ENCODE data around the gene FAM120AOS. TPM values are rescaled to one million over a fixed set of nuclear protein-coding genes. Genes with fewer than 3 reads are reported as not detected.

The FAM120AOS gene
- total RNA-seq, 1 experiment from 2014 or later = 53.6 TPM

GRCh38 chr9:93476924-93477323, 23.5 kb upstream of the FAM120AOS start:
- H3K4ac ChIP-seq (ENCODE audit: low read depth, low read length) = no peak overlapping the region
- Mint-ChIP-seq H3K4me1 (peaks cover 19 to 29% of the 10 kb centered on the region in 2 experiments), H3K36me3 (ENCODE audit: insufficient read depth in 1 of 3, low read depth in 3 of 3) (peaks cover 15 to 40% (median 28%) of the 10 kb centered on the region in 3 experiments; a peak in 6 of 7 replicates), H3K4me3 (no peak overlapping the region), H3K27ac (peak overlapping the region in 1 of 3 experiments; percentile 67; a peak in 2 of 7 replicates), H3K27me3 (ENCODE audit: low read depth) (no peaks in the 10 kb centered on the region), H3K9me3 (no peaks in the 10 kb centered on the region)
- no peak overlapping the region for H2BK12ac ChIP-seq (ENCODE audit: insufficient read length, low read depth, low read length)
- no peak overlapping the region for H2BK5ac ChIP-seq (ENCODE audit: insufficient read length, low read length)
- H3K27ac ChIP-seq (ENCODE audit: insufficient read length, low read depth, low read length) = no peak overlapping the region
- H3K18ac ChIP-seq (ENCODE audit: insufficient read length, low read depth, low read length) = no peak overlapping the region
- H2BK120ac ChIP-seq (ENCODE audit: low read depth, low read length, poor library complexity, severe bottlenecking) = no peak overlapping the region
- H3K23me2 ChIP-seq (ENCODE audit: insufficient read length, low read depth, low read length, poor library complexity, severe bottlenecking) = no peaks in the 10 kb centered on the region
- no peak overlapping the region for H3K4me2 ChIP-seq (ENCODE audit: insufficient read depth, insufficient read length, low read length)
- DNase-seq = no peak
- no peak overlapping the region for H2BK20ac ChIP-seq (ENCODE audit: low read depth, low read length, poor library complexity, severe bottlenecking)
- no peak overlapping the region for H4K91ac ChIP-seq (ENCODE audit: insufficient read length, low read depth, low read length)
- H4K5ac ChIP-seq (ENCODE audit: insufficient read length, low read depth, low read length) = no peak overlapping the region
- H4K20me1 ChIP-seq (ENCODE audit: control insufficient read depth, insufficient read depth, insufficient read length) = no peaks in the 10 kb centered on the region
- H2AK5ac ChIP-seq (ENCODE audit: insufficient read length, low read length) = no peak overlapping the region
- no peaks in the 10 kb centered on the region for H3K79me1 ChIP-seq (ENCODE audit: insufficient read depth, low read depth, low read length, poor library complexity, severe bottlenecking)
- H2BK15ac ChIP-seq (ENCODE audit: low read depth, low read length) = no peak overlapping the region
- TF ChIP-seq CTCF (conservative IDR thresholded peaks at IDR 0.05) = no peak
- WGBS (ENCODE audit: extremely low coverage, insufficient read length, low lambda C conversion rate) = no CpG with 5 or more reads among the region's 4 CpGs
- H3K27me3 ChIP-seq (ENCODE audit: insufficient read depth, low read length) = no peaks in the 10 kb centered on the region
- no peak overlapping the region for H3K56ac ChIP-seq (ENCODE audit: insufficient read length, low read depth, low read length)
- H3K4me1 ChIP-seq (ENCODE audit: insufficient read depth, low read length) = no peaks in the 10 kb centered on the region
- H3K9ac ChIP-seq (ENCODE audit: extremely low read depth, insufficient read length, low read length) = no peak overlapping the region
- no peak overlapping the region for H3K23ac ChIP-seq (ENCODE audit: insufficient read length, low read depth, low read length)
- no peak overlapping the region for H2AFZ ChIP-seq (ENCODE audit: low read length)
- H3K9me3 ChIP-seq (ENCODE audit: control insufficient read depth, low read depth, low read length) = no peaks in the 10 kb centered on the region
- no peak overlapping the region for H4K8ac ChIP-seq (replicated peaks; ENCODE audit: insufficient read length, low read depth, low read length)
- no peak overlapping the region for H3T11ph ChIP-seq (ENCODE audit: low read length)
- H3K14ac ChIP-seq (ENCODE audit: insufficient read depth, low read length) = no peak overlapping the region
- no peaks in the 10 kb centered on the region; the same call in 1 of the 2 replicates for H3K79me2 ChIP-seq (ENCODE audit: insufficient read depth, low read length)

Measured in H9 (cell line).